Panc1 (cell line): Measurements from ENCODE around the gene SRRM4. TPM values are rescaled to one million over a fixed set of nuclear protein-coding genes. Genes with fewer than 3 reads are reported as not detected.

Experiments used
- ATAC-seq: fragments of 200-7000 bp; cut with Tn5 transposase; 2 replicates; pipeline ENCODE4 v1.9.1; 2020; ENCODE audit warnings: mild to moderate bottlenecking, moderate library complexity
- BruUV-seq: library from RNA; stranded (reverse); fragments of 400-500 nt; replicated peaks from 2 replicates; lab custom pipeline; 2021; lab: Mats Ljungman, UMichigan
- CTCF ChIA-PET: fragments of 300-600 bp; sonication (Branson Sonifier 250); formaldehyde crosslinking; loops from one replicate; lab custom pipeline; 2022; ENCODE audit warnings: antibody characterized with exemption; lab: Charles Lee
- POLR2A ChIA-PET: fragments of 300-600 bp; sonication (Branson Sonifier 250); formaldehyde crosslinking; loops from one replicate; lab custom pipeline; 2022; ENCODE audit warnings: antibody characterized with exemption; lab: Charles Lee
- DNase-seq: peaks from one replicate; pipeline ENCODE4 v3.0.0-alpha.2; 2010; ENCODE audit warnings: low read depth, low spot score
- H3K27ac ChIP-seq: 2 replicates; pipeline ENCODE4 v1.5.1; 2011; ENCODE audit warnings: mild to moderate bottlenecking, low read length, inconsistent platforms
- H3K27me3 ChIP-seq: fragments of 200-500 bp; sonication (Bioruptor generic); 2 replicates; pipeline ENCODE4 v1.6.0; 2014; ENCODE audit warnings: low read length, inconsistent platforms; ENCODE audit not compliant: control insufficient read depth, insufficient read depth
- H3K36me3 ChIP-seq: fragments of 200-500 bp; sonication (Bioruptor generic); 2 replicates; pipeline ENCODE4 v1.5.1; 2014; ENCODE audit warnings: inconsistent platforms, mild to moderate bottlenecking, low read length, moderate library complexity; ENCODE audit not compliant: control insufficient read depth, insufficient read depth
- H3K4me1 ChIP-seq: 2 replicates; pipeline ENCODE4 v1.5.1; 2011; ENCODE audit warnings: inconsistent platforms, mild to moderate bottlenecking, low read length, moderate library complexity; ENCODE audit not compliant: control insufficient read depth, insufficient read depth
- H3K4me3 ChIP-seq, 2 experiments: 2 replicates each; pipeline ENCODE4 v1.5.1; 2011 to 2012; ENCODE audit warnings: low read depth in 2 of 2, low read length in 2 of 2, mild to moderate bottlenecking in 2 of 2, inconsistent platforms in 1 of 2, moderate library complexity in 1 of 2
- H3K9me3 ChIP-seq: fragments of 200-500 bp; sonication (Bioruptor generic); 2 replicates; pipeline ENCODE4 v1.5.1; 2014; ENCODE audit warnings: low read depth, mild to moderate bottlenecking, inconsistent platforms, low read length, moderate library complexity; ENCODE audit not compliant: control insufficient read depth, insufficient read depth
- POLR2AphosphoS5 ChIP-seq: IDR thresholded peaks from 2 replicates; pipeline ENCODE4 v1.6.1; 2012; ENCODE audit warnings: mild to moderate bottlenecking, low read depth, low read length, moderate library complexity
- SIN3A ChIP-seq: IDR thresholded peaks from 2 replicates; pipeline ENCODE4 v1.6.1; 2012; ENCODE audit warnings: low read depth, mild to moderate bottlenecking, low read length, moderate library complexity, borderline replicate concordance; ENCODE audit not compliant: insufficient read depth
- TCF7L2 ChIP-seq: IDR thresholded peaks from 2 replicates; pipeline ENCODE4 v1.6.1; 2011; ENCODE audit warnings: mild to moderate bottlenecking, low read depth, low read length, inconsistent platforms
- in situ Hi-C: cut with HindIII; loops from 2 replicates; pipeline ENCODE4 v1.10.0; 2016; ENCODE audit warnings: low sequenced_read_pairs, low pct_unique_long_range_greater_than_20kb
- intact Hi-C: fragments of 100-400 bp; cut with micrococcal nuclease; formaldehyde crosslinking; loops from one replicate; pipeline ENCODE4 v1.10.0; 2022; ENCODE audit not compliant: unreplicated experiment
- total RNA-seq: library from RNA; stranded (reverse); gene quantifications from one replicate; pipeline ENCODE4 v1.2.1, GENCODE V29; 2021; ENCODE audit not compliant: unreplicated experiment
- TF ChIP-seq, protein P1 (sequence below): fragments of 450-650 bp; IDR thresholded peaks from 2 replicates; pipeline ENCODE4 v1.5.1; 2017; ENCODE audit warnings: mild to moderate bottlenecking
- TF ChIP-seq, protein P2 (sequence below), 2 experiments: IDR thresholded peaks; 2 replicates each; pipeline ENCODE4 v1.6.1; 2011 to 2012; ENCODE audit warnings: low read depth in 2 of 2, control low read depth in 1 of 2, low read length in 1 of 2, mild to moderate bottlenecking in 1 of 2, moderate library complexity in 1 of 2; ENCODE audit not compliant: insufficient read depth in 1 of 2

The SRRM4 gene
- total RNA-seq, 1 experiment from 2014 or later = not detected

DNA sequence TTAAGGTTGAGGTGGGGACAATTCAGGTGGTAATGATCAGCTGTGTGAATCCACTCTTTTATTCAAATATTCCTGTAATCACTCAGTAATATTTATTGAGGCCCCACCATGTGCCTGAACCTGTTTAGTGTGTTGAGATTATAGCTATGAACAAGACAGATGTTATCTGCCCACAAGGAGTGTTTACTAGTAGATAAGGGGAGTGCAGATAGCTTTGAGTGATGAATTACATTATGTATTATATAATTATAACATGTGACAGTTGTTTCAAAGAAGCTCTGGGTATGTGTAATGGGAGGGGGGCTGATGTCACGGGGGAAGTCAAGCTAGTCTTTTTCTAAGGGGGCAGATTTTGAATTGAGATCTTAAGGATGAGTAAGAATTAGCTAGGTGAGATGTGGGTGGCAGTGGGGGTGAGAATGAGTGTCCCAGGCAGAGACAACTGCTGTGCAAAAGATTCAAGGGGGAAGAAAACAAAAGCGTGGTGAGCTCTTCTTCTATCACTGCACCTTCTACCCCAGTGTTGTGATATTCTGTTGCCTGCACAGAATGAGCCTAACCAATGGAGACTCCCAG is 21.3 kb upstream of the SRRM4 start:
- DNase-seq = no peak
- intact Hi-C loops (no loop called here), in situ Hi-C loops (no loop called here)
- no peaks in the 10 kb centered on the region for H3K4me1 ChIP-seq
- ChIA-PET POLR2A (no interaction called here), CTCF (no interaction called here)
- TF ChIP-seq SIN3A (no peak), POLR2AphosphoS5 (no peak), TCF7L2 (no peak)
- TF ChIP-seq, protein P1, sequence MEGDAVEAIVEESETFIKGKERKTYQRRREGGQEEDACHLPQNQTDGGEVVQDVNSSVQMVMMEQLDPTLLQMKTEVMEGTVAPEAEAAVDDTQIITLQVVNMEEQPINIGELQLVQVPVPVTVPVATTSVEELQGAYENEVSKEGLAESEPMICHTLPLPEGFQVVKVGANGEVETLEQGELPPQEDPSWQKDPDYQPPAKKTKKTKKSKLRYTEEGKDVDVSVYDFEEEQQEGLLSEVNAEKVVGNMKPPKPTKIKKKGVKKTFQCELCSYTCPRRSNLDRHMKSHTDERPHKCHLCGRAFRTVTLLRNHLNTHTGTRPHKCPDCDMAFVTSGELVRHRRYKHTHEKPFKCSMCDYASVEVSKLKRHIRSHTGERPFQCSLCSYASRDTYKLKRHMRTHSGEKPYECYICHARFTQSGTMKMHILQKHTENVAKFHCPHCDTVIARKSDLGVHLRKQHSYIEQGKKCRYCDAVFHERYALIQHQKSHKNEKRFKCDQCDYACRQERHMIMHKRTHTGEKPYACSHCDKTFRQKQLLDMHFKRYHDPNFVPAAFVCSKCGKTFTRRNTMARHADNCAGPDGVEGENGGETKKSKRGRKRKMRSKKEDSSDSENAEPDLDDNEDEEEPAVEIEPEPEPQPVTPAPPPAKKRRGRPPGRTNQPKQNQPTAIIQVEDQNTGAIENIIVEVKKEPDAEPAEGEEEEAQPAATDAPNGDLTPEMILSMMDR = no peak
- TF ChIP-seq, protein P2, sequence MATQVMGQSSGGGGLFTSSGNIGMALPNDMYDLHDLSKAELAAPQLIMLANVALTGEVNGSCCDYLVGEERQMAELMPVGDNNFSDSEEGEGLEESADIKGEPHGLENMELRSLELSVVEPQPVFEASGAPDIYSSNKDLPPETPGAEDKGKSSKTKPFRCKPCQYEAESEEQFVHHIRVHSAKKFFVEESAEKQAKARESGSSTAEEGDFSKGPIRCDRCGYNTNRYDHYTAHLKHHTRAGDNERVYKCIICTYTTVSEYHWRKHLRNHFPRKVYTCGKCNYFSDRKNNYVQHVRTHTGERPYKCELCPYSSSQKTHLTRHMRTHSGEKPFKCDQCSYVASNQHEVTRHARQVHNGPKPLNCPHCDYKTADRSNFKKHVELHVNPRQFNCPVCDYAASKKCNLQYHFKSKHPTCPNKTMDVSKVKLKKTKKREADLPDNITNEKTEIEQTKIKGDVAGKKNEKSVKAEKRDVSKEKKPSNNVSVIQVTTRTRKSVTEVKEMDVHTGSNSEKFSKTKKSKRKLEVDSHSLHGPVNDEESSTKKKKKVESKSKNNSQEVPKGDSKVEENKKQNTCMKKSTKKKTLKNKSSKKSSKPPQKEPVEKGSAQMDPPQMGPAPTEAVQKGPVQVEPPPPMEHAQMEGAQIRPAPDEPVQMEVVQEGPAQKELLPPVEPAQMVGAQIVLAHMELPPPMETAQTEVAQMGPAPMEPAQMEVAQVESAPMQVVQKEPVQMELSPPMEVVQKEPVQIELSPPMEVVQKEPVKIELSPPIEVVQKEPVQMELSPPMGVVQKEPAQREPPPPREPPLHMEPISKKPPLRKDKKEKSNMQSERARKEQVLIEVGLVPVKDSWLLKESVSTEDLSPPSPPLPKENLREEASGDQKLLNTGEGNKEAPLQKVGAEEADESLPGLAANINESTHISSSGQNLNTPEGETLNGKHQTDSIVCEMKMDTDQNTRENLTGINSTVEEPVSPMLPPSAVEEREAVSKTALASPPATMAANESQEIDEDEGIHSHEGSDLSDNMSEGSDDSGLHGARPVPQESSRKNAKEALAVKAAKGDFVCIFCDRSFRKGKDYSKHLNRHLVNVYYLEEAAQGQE (IDR thresholded peaks at IDR 0.05; ENCODE audit: insufficient read depth in 1 of 2, low read depth in 2 of 2, low read length in 1 of 2) = no peak
- no TSS peak for BruUV-seq
- H3K27ac ChIP-seq = no peak overlapping the region
- H3K27me3 ChIP-seq = peaks cover 3% of the 10 kb centered on the region; the same call in 1 of the 2 replicates
- no peaks in the 10 kb centered on the region for H3K36me3 ChIP-seq
- H3K4me3 ChIP-seq = no peak overlapping the region
- no peak for ATAC-seq
- H3K9me3 ChIP-seq = no peaks in the 10 kb centered on the region

DNA sequence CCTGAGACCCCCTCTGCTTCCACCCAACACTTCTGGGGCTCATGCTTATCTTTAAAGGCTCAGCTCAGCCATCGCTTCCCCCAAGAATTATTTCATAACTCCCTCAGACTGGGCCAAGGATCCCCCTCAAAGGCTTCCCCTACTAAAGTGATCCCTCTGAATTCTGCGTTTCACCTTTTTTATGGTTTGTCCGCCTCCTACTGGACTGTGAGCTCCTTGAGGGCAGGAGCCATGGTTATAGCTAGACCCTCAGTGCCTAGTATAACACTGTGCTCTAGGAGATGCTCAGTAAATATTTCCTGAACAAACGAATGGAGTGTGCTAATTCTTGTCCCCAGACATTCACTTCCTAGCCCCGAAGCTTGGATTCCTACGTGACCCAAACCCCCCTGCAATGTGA is 20.5 kb upstream of the SRRM4 start:
- no peaks in the 10 kb centered on the region for H3K4me1 ChIP-seq
- ChIA-PET POLR2A (no interaction called here), CTCF (no interaction called here)
- no peak overlapping the region for H3K27ac ChIP-seq
- TF ChIP-seq, protein P1 = no peak
- TF ChIP-seq SIN3A (no peak), TCF7L2 (no peak), POLR2AphosphoS5 (no peak)
- TF ChIP-seq, protein P2 (IDR thresholded peaks at IDR 0.05; ENCODE audit: insufficient read depth in 1 of 2, low read depth in 2 of 2, low read length in 1 of 2) = no peak
- no TSS peak for BruUV-seq
- DNase-seq (no peak), ATAC-seq (no peak)
- in situ Hi-C loops (no loop called here), intact Hi-C loops (no loop called here)
- no peaks in the 10 kb centered on the region for H3K36me3 ChIP-seq
- no peaks in the 10 kb centered on the region for H3K9me3 ChIP-seq
- H3K27me3 ChIP-seq = no peaks in the 10 kb centered on the region
- H3K4me3 ChIP-seq = no peak overlapping the region
